HG02571 (cell line): ENCODE data around the gene AK5.
A peak's percentile ranks its signal among the peaks of the same experiment; 100 is the strongest.

Source experiments
- ATAC-seq: cut with Tn5 transposase; IDR thresholded peaks from one replicate; pipeline ENCODE4 v1.9.1; 2021; ENCODE audit warnings: mild to moderate bottlenecking, moderate library complexity; ENCODE audit not compliant: unreplicated experiment

AK5 gene

DNA sequence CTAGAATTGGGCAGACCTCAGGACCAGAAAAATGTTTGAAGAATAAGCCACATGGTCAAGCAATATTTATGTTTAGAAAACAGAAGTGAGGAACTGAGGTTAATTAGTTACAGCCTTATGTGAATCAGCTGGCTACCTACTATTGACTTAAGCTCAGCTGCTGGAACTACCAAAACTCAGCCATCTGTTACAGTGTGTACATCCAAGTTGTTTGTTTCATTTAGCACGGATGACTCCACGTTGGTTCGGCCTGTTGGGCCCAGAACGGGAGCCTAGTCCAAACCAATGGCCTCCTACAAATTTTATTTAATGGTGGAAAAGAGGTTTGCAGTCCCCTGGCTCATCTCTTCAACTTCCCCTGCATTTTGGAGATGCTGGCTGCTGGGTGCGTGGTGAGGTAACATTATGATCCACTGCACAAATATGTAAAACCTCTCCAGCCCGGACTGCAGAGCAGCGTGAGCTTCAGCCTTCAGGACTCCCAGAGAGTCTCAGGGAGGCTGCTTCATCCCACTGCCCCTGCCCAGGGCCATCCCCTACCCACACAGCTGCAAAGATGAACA lies 257.2 kb downstream of the AK5 start:
- ATAC-seq = peak; percentile 67

- no peak for ATAC-seq
These were observed 257.8 kb downstream of the AK5 start for GRCh38 chr1:77539519-77540142.

DNA sequence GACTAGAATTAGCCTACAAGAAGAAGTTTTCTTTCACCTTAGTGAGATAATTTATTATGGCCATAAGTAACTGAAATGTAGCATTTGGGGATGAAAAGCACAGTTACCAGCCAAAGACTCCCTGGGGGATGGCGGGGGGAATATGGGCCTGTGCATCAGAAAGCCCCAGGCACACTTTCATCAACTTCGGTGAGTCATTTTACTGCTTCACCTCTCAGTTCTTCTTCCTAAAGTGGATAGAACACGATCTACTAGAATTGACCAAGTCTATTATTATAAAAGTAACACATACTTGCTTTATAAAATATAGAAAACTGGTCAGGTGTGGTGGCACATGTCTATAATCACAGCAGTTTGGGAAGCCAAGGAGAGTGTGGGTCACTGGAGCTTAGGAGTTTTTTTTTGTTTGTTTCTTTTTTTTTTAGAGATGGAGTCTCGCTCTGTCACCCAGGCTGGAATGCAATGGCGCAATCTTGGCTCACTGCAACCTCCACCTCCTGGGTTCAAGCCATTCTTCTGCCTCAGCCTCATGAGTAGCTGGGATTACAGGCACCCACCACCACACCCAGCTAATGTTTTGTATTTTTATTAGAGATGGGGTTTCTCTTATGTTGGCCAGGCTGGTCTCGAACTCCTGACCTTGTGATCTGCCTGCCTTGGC lies 258.8 kb downstream of the AK5 start:
- ATAC-seq = no peak

GRCh38 chr1:77541162-77541545 lies 259.3 kb downstream of the AK5 start:
- peak; percentile 30 for ATAC-seq

- ATAC-seq = no peak
These were observed 261.1 kb downstream of the AK5 start for GRCh38 chr1:77542813-77543420.

DNA sequence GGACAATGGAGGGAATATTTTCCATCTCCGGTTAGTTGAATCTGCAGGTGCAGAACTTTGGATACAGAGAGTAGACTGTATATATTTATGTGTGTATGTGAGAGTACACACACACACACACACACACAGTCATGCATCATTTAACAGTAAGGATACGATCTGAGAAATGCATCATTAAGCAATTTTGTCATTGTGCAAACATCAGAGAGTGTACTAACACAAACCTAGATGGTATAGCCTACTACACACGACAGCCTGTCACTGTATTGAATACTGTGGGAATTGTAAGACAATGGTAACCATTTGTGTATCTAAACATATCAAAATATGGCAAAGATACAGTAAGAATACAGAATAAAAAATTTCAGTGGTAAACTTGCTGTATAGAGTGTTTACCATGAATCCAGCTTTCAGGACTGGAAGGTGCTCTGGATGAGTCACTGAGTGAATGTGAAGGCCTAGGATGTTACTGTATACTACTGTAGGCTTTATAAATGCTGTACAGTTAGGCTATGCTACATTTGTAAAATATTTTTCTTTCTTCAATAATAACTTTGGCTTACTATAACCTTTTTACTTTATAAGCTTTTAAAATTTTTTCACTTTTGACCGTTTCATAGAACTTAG lies 262.1 kb downstream of the AK5 start:
- no peak for ATAC-seq

DNA sequence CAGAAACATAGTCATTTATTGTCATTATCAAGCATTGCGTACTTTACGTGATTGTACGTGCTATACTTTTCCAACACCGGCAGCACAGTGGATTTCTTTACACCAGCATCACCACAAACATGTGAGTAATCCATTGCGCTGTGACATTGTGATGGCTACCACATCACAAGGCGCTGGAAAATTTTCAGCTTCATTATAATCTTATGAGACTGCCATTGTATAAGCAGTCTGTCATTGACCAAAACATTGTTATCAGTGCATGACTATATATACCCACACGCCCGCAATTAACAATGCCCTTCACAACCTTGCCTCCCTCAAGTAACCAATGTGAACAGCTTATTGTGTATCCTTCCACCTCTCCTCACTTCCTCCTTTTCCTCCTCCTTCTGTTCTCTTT lies 263.0 kb downstream of the AK5 start:
- no peak for ATAC-seq

- no peak for ATAC-seq
These were observed 264.2 kb downstream of the AK5 start for GRCh38 chr1:77545970-77546369.

DNA sequence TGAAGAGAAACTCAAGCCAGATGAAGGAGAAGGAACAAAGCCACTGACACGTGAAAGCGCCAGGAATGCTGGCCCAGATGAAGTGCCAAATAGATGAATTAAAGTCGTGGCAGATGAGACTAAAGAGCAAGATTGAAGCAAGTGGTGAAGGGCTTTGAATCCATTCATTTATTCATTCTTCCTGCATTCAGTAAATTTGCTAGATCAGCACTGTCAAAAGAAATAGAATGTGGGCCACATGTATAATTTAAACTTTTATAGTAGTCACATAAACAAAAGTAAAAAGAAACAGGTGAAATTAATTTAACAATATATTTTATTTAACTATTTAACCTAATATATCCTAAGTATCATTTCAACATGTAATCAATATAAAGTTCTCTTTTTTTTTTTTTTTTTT lies 265.1 kb downstream of the AK5 start:
- ATAC-seq = no peak

DNA sequence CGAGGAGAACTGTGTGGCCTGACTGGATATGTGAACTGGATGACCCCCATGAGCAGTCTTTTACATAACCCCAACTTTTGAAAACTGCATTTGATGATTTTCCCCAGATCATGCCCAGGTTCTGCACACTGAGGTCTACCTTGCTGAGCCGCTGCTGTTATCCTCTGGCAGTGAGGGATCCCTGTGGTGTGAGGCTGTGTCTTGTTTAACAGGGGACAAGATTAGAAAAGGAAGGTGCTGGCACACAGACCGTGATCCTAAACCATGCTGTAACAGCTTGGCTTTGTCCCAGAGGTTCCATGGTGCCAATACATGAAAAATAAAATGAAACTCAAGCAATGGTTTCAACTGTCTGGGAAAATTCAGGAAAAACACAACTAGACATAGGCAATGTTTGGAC lies 266.5 kb downstream of the AK5 start:
- no peak for ATAC-seq

- ATAC-seq = no peak
These were observed 268.3 kb downstream of the AK5 start for GRCh38 chr1:77550135-77550534.

GRCh38 chr1:77552626-77553025 lies 270.8 kb downstream of the AK5 start:
- no peak for ATAC-seq

GRCh38 chr1:77553568-77554291 lies 271.9 kb downstream of the AK5 start:
- ATAC-seq = no peak

GRCh38 chr1:77556045-77556444 lies 274.2 kb downstream of the AK5 start:
- no peak for ATAC-seq

DNA sequence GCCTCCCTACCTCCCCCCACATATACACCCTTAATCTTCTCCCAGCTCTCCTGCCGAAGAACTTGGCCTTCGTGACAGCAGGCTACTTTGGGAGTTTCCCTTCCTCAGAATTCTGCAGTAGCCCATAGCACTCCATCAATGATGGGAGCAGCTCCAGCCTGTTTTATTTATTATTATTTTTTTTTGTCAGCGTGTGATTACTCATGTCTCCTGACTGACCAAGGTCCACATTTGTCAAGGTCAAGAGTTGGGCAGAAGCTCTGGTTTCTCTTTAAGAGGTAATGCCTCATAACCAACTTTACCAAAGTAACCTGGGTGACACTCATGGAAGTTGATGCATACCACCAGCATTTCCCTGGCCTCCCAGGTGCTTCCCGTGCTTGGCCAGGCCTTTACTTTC lies 275.2 kb downstream of the AK5 start:
- no peak for ATAC-seq

- ATAC-seq = no peak
These were observed 276.9 kb downstream of the AK5 start for GRCh38 chr1:77558591-77559164.

- no peak for ATAC-seq
These were observed 278.9 kb downstream of the AK5 start for GRCh38 chr1:77560741-77561140.

DNA sequence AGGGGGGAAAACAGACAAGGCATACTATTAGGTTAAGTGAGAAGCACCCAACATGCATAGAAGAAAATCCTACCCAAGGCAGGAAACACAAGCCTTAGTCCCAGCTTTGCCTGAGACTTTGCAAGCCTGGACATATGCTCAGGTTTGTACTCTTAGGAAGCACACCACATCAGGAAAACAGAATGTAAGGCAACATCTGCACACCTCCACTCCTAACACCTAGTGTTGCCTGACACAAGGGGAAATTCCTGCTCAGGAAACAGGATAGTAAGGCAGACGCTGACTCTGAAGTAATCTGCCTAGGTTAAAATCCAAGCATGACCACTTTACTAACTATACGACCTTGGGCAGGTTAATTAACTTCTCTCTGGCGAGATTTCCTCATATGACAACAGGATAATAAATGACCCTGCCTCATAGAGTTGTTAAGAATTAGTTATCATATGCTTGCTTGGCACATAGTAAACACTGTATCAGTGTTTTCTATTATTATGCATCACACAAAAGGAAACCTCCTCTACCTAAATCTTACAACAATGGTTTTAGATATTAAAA lies 280.9 kb downstream of the AK5 start:
- ATAC-seq = no peak

DNA sequence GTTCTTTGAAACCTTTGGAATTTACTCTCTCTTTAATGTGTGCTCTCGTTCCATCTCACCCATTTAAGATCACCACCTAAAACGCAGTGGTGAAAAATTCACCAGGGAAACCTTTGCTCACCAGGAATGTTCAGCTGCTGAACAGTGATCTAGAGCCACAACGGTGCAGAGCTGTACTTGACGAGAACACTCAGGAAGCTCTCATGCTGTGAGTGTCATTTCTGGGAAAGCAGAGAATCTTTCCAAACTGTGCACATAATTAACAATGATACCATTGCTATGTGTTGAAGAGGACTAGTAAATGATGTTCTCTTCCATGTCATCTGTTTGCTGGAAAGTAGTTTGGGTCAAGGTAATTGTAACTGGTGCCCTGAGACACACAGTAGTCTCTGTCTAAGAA lies 283.5 kb downstream of the AK5 start:
- ATAC-seq = no peak

- no peak for ATAC-seq
These were observed 289.8 kb downstream of the AK5 start for GRCh38 chr1:77571642-77572041.
